ENCODE data around the gene TADA2B.

DNA sequence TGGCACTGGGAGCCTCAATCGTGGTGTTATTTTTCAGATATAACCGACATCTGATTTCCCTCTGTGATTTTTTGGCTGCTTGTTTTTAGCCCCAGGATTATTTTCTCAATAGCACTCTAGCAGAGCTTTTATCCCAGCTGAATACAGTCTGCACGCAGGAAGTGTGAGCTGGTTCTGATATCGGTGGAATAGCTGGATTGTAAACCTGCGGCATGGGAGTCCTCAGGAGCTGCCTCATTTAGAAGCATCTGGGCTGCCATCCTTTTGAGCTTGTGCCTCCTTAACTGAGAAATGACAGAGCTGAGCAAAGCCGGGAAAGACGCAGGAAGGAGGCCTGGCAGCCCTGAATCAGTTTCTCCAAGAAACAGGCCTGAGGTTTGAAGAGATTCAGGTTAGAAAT, 53.1 kb downstream of the TADA2B start:
- TF ChIP-seq EZH2 (IDR thresholded peaks at IDR 0.05; ENCODE audit: insufficient read depth, poor library complexity, severe bottlenecking) (no peak), EZH2phosphoT487 (IDR thresholded peaks at IDR 0.05; ENCODE audit: insufficient read depth, low read depth) (no peak)
